ENCODE data around the gene SNX4.
"Not testable (repeated sequence)": the region's sequence is repeated elsewhere in the genome, so short reads cannot be mapped to it uniquely, and the experiment has no call there.

DNA sequence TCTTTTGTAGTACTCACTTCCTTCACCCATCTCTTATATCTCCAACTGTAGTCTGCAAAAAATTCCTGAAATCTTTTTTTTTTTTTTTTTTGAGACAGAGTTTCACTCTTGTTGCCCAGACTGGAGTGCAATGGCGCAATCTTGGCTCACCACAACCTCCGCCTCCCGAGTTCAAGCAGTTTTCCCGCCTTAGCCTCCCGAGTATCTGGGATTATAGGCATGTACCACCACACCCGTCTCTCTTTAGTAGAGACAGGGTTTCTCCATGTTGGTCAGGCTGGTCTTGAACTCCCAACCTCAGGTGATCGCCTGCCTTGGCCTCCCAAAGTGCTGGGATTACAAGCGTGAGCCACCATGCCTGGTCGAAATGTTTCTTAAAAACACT, 38.6 kb downstream of the SNX4 start:
- TF ChIP-seq, protein P1, sequence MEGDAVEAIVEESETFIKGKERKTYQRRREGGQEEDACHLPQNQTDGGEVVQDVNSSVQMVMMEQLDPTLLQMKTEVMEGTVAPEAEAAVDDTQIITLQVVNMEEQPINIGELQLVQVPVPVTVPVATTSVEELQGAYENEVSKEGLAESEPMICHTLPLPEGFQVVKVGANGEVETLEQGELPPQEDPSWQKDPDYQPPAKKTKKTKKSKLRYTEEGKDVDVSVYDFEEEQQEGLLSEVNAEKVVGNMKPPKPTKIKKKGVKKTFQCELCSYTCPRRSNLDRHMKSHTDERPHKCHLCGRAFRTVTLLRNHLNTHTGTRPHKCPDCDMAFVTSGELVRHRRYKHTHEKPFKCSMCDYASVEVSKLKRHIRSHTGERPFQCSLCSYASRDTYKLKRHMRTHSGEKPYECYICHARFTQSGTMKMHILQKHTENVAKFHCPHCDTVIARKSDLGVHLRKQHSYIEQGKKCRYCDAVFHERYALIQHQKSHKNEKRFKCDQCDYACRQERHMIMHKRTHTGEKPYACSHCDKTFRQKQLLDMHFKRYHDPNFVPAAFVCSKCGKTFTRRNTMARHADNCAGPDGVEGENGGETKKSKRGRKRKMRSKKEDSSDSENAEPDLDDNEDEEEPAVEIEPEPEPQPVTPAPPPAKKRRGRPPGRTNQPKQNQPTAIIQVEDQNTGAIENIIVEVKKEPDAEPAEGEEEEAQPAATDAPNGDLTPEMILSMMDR (IDR thresholded peaks at IDR 0.05): not testable (repeated sequence)
- TF ChIP-seq POLR2A (IDR thresholded peaks at IDR 0.05): not testable (repeated sequence)
